Upper lobe of left lung (tissue), 6 donors: Measurements from ENCODE around the gene IFI30. TPM values are rescaled to one million over a fixed set of nuclear protein-coding genes. Genes with fewer than 3 reads are reported as not detected.

Source experiments
- ATAC-seq, 2 donors: fragments of 200-7000 bp; cut with Tn5 transposase; one replicate each; pipeline ENCODE4 v1.9.1; 2022; ENCODE audit warnings: mild to moderate bottlenecking in 2 of 2, moderate library complexity in 2 of 2; ENCODE audit not compliant: low FRiP score in 2 of 2
- DNase-seq, 2 donors: peaks; one replicate each; pipeline ENCODE4 v3.0.0-alpha.2; 2019 to 2020
- H3K27ac ChIP-seq, 4 donors: fragments of 200-600 bp; sonication (generic); one replicate each; pipeline ENCODE4 v1.5.1; 2016 to 2019
- H3K27me3 ChIP-seq, 4 donors: fragments of 200-600 bp; sonication (generic); one replicate each; pipeline ENCODE4 v1.5.1; 2017 to 2019
- H3K36me3 ChIP-seq, 4 donors: fragments of 200-600 bp; sonication (generic); one replicate each; pipeline ENCODE4 v1.5.1; 2016 to 2019
- H3K4me1 ChIP-seq, 4 donors: fragments of 200-600 bp; sonication (generic); one replicate each; pipeline ENCODE4 v1.5.1; 2018 to 2019
- H3K4me3 ChIP-seq, 4 donors: fragments of 200-600 bp; sonication (generic); one replicate each; pipeline ENCODE4 v1.5.1; 2017 to 2019; ENCODE audit warnings: mild to moderate bottlenecking in 2 of 4, moderate library complexity in 1 of 4
- H3K9me3 ChIP-seq, 4 donors: fragments of 200-600 bp; sonication (generic); one replicate each; pipeline ENCODE4 v1.5.1; 2018 to 2019
- CTCF ChIP-seq, 6 experiments: fragments of 450-650 bp in 4 of 6; fragments of 200-600 bp in 2 of 6; sonication (generic) in 2 of 6; IDR thresholded peaks; one replicate each; pipeline ENCODE4 v1.5.1; 2016 to 2019; ENCODE audit warnings: antibody characterized with exemption in 6 of 6
- EP300 ChIP-seq, 4 donors: sonication (generic); formaldehyde crosslinking; IDR thresholded peaks; one replicate each; pipeline ENCODE4 v1.5.1; 2017; ENCODE audit warnings: antibody characterized with exemption in 4 of 4, control low read depth in 2 of 4
- POLR2A ChIP-seq, 4 donors: fragments of 450-650 bp; IDR thresholded peaks; one replicate each; pipeline ENCODE4 v1.5.1; 2016 to 2017; ENCODE audit warnings: antibody characterized with exemption in 4 of 4, mild to moderate bottlenecking in 2 of 4
- POLR2AphosphoS5 ChIP-seq, 2 donors: sonication (generic); formaldehyde crosslinking; IDR thresholded peaks; one replicate each; pipeline ENCODE4 v1.5.1; 2017; ENCODE audit warnings: antibody characterized with exemption in 2 of 2
- WGBS, 2 donors: methylation state at CpG; one replicate each; pipeline ENCODE4 v1.1.5; 2017 to 2018; 5-methylcytosine and 5-hydroxymethylcytosine counted together
- total RNA-seq, 6 donors: library from RNA; depleted of rRNA in 4 of 6; stranded (reverse); fragments of >200 nt in 4 of 6; gene quantifications; one replicate each; pipeline versions ENCODE4 v1.1.0 to v1.2.1, GENCODE V29; 2016 to 2021
- donor health status: DM: no; HTN: no; CAD: no; lungs with moderate emphysema.
- donor health status: DM: no; HTN: yes; CAD: no; lungs with severe emphysema.

The IFI30 gene
- total RNA-seq, 6 donors from 2014 or later, result 228 to 764 (median 476) TPM

- TF ChIP-seq EP300 (IDR thresholded peaks at IDR 0.05), result no peak
- TF ChIP-seq POLR2AphosphoS5 (IDR thresholded peaks at IDR 0.05), result no peak
- TF ChIP-seq POLR2A (IDR thresholded peaks at IDR 0.05), result no peak
- TF ChIP-seq CTCF (IDR thresholded peaks at IDR 0.05), result no peak
- WGBS, 2 donors, result 97 to 98% methylated on average over 8 of the region's 8 CpGs
- Histone ChIP-seq H3K27me3 (peaks cover 0 to 4% (median 0%) of the 10 kb centered on the region in 4 donors), H3K9me3 (no peaks in the 10 kb centered on the region), H3K36me3 (no peaks in the 10 kb centered on the region), H3K4me3 (no peak overlapping the region), H3K27ac (no peak overlapping the region), H3K4me1 (peaks cover 0 to 8% (median 2%) of the 10 kb centered on the region in 4 donors)
- no peak for DNase-seq
- ATAC-seq, result no peak
These were observed 43.2 kb downstream of the IFI30 start for GRCh38 chr19:18216789-18217188.

DNA sequence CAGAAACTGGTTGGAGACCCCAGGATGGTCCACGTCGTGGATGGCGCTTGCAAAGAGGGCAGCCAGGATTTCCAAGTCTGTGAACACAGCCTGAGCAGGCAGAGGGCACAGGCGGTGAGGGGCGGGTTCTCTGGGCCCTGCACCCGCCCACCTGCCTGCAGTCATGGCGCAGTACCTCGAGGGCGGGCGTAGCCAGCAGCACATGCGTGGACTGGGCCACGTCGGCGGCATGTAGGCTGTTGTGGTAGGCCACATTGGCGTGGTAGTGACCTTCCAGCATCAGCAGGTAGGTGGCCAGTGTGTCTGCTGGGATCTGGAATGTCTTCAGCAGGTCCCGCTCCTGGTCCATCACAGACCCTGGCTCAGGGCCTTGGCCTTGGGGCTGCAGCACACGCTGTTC is 44.5 kb downstream of the IFI30 start:
- TF ChIP-seq CTCF (IDR thresholded peaks at IDR 0.05) (no peak), POLR2A (IDR thresholded peaks at IDR 0.05) (no peak), POLR2AphosphoS5 (IDR thresholded peaks at IDR 0.05) (no peak), EP300 (IDR thresholded peaks at IDR 0.05) (no peak)
- no peak for DNase-seq
- no peak overlapping the region for H3K4me3 ChIP-seq
- 89 to 92% methylated on average over 10 to 17 of the region's 17 CpGs for WGBS, 2 donors
- no peak overlapping the region for H3K27ac ChIP-seq
- H3K36me3 ChIP-seq, result no peaks in the 10 kb centered on the region
- H3K4me1 ChIP-seq, result peaks cover 0 to 8% (median 2%) of the 10 kb centered on the region in 4 donors
- H3K9me3 ChIP-seq, result no peaks in the 10 kb centered on the region
- H3K27me3 ChIP-seq, result peaks cover 0 to 4% (median 0%) of the 10 kb centered on the region in 4 donors
- ATAC-seq, result no peak

GRCh38 chr19:18218600-18218999 is 45.0 kb downstream of the IFI30 start:
- TF ChIP-seq POLR2AphosphoS5 (IDR thresholded peaks at IDR 0.05) (no peak), EP300 (IDR thresholded peaks at IDR 0.05) (no peak), CTCF (IDR thresholded peaks at IDR 0.05) (no peak), POLR2A (IDR thresholded peaks at IDR 0.05) (no peak)
- DNase-seq (no peak), ATAC-seq (no peak)
- H3K4me1 ChIP-seq, result peaks cover 0 to 8% (median 2%) of the 10 kb centered on the region in 4 donors
- no peaks in the 10 kb centered on the region for H3K9me3 ChIP-seq
- H3K27ac ChIP-seq, result no peak overlapping the region
- peaks cover 0 to 4% (median 0%) of the 10 kb centered on the region in 4 donors for H3K27me3 ChIP-seq
- no peaks in the 10 kb centered on the region for H3K36me3 ChIP-seq
- 61 to 89% methylated on average over 3 of the region's 3 CpGs for whole genome bisulfite sequencing, 2 donors
- no peak overlapping the region for H3K4me3 ChIP-seq

- Histone ChIP-seq H3K4me3 (no peak overlapping the region), H3K4me1 (peaks cover 5 to 19% (median 15%) of the 10 kb centered on the region in 4 donors), H3K9me3 (no peaks in the 10 kb centered on the region), H3K36me3 (no peaks in the 10 kb centered on the region), H3K27ac (no peak overlapping the region), H3K27me3 (peaks cover 0 to 8% (median 2%) of the 10 kb centered on the region in 4 donors)
- DNase-seq (no peak), ATAC-seq (no peak)
- WGBS, 2 donors, result 72 to 81% methylated on average over 20 to 28 of the region's 28 CpGs
- TF ChIP-seq EP300 (IDR thresholded peaks at IDR 0.05), result no peak
- TF ChIP-seq CTCF (IDR thresholded peaks at IDR 0.05), result no peak
- TF ChIP-seq POLR2AphosphoS5 (IDR thresholded peaks at IDR 0.05), result no peak
- no peak for TF ChIP-seq POLR2A (IDR thresholded peaks at IDR 0.05)
These were observed 46.5 kb downstream of the IFI30 start for GRCh38 chr19:18219911-18220631.
